Dedifferentiated amniotic fluid mesenchymal stem cell (primary cell): ENCODE data around the gene UIMC1.
"Not testable (repeated sequence)": the region's sequence is repeated elsewhere in the genome, so short reads cannot be mapped to it uniquely, and the experiment has no call there.

Experiments
- DNase-seq: peaks from one replicate; pipeline ENCODE4 v3.0.0-alpha.2; 2016; ENCODE audit errors: extremely low spot score

The UIMC1 gene

DNA sequence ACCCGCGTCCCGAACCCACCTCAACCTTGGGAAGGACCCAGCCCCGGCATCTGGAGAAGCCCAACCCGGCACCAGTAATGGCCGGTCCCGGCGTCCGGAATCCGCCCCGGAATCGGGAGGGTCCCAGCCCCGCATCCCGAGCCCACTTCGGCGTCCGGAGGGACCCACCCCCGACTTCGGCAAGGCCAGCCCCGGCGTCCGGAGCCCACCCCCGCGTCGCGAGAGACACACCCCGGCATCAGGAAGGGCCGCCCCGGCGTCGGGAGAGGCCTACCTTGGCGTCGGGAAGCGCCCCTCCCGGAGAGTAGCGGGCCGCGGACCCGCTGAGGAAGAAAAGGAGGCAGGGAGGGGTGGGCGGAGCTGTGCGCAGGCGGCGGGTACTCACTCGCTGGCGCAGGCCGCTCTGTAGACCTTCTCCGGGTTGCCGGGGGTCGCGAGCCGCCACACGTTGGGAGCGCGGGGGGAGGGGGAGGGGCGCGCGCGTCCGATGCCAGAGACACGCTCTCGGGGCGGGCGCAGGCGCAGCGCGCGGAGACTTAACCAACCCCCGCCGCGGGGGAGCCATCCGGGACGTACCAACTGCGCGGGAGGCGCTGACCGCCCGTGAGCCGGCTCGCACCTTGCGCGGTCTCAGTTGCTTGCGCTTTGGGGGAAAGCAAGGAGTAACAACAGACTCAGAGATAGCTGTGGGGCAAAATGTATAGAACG lies at the start of gene UIMC1:
Gene UIMC1 (minus strand): TSS at position 515 of the 708 bp plus-strand sequence. CDS start 24,164 bp downstream, outside the sequence.
- DNase-seq, result peak; percentile 83

DNA sequence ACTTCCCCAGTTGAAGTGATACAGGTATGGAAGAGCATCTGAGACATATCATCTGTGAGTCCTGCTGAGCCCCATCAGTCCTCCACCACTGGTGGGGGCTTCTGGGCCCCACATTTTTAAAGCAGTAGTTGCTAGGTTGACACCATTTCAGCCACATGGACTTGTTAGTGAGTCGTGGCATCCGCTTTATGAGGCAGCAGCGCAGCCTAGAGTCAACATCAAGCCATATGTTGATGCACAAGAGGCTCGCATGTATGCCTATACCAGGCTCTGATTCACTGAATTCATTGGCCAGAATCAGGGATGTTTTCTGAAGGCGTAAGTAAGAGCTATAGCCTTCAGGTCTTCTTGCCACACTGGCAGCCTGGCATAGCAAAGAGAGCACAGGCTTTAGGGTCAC lies 42.7 kb upstream of the UIMC1 start:
- DNase-seq, result no peak

DNA sequence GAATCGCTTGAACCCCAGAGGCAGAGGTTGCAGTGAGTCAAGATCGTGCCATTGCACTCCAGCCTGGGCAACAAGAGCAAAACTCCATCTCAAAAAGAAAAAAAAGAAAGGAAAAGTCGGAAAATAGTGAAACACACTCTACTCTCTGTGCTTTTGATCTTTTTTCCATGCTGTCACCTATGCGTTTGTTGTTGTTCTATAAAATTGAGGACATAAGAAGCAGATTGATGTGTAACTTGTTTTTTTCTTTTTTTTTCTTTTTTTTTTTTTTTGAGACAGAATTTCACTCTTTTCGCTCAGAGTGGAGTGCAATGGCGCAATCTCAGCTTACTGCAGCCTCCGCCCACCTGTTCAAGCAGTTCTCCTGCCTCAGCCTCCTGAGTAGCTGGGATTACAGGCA lies 42.0 kb upstream of the UIMC1 start:
- not testable (repeated sequence) for DNase-seq

DNA sequence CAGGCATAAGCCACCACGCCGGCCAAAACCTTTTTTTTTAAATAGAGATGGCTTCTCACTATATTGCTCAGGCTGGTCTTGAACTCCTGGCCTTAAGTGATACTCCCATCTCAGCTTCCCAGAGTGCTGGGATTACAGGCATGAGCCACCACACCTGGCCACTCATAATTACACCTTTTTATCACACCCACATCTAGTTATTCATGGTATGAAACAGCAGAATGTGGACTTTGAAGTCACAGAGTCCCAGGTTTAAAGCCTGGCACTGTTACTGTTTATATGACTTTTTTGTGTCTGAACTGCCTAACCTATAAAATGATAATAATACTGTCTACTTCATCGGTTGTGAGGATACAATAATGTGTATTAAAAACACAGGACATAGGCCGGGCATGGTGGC lies 39.1 kb upstream of the UIMC1 start:
- no peak for DNase-seq

DNA sequence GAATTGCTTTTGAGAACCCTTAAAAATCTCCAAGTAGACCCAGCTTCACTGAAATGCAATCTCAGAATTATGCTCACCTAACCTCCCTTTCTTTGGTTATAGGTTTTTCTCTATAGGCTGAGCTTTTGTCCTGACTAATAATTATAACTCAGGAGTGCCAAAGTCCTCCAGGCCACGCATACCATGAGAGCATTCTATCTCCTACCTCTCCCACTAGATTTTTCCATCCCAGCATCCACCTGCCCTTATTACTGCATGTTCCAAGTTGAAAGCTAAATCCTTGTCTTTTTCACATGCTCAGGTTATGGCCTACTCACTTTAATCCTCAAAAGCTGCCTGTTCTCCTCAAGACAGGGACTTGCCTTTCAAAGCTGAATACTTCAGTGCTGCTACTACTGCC lies 38.1 kb upstream of the UIMC1 start:
- DNase-seq, result no peak

DNA sequence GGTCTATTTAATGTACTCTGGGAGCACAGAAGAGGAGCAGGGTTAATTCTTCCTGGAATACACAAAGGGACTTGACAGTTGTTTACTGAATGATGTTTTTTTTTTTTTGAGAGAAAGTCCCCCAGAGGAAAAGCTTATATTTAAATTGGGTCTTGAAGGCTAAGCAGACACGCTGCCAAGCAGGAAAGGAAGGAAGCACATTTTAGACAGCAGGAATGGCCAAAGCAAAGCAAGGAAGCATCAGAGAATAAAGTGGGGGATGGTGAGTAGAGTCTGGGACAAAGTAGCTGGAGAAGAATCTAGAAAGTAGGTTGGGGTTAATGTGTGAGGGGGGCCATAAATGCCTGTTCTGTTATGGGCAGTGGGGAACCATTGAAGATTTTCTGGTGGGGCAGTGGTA lies 37.4 kb upstream of the UIMC1 start:
- DNase-seq, result no peak

DNA sequence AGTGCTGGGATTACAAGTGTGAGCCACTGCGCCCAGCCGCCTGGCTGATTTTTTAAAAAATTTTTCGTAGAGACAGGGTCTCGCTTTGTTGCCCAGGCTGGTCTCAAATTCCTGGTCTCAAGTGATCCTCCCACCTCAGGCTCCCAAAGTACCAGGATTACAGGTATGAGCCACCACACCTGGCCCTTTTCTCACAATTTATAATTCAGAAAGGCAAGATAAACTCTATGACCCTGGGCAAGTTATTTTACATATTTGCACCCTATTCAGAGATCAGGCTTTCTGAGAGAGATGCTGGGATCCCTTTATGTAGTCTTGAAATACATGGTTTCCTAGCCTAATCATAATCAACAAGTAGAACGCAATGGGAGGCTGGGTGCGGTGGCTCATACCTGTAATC lies 36.5 kb upstream of the UIMC1 start:
- DNase-seq, result no peak

DNA sequence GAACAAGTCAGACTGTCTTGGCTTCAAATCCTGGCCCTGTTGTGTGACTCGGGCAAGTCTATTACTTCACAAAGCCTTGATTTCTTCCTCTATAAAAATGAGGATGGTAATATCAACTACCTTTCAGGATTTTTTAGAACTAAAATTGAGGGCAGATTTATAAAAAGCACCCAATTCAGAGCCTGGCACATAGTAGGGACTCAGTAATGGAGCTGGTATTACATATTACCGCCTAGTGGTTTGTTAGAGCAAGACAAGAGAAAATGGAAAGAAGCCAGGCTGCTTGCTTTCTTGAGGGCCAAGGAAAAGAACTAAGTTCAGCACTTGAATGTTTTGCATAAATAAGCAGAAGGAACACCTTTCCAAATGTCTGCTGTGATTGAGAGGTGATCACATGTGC lies 35.4 kb upstream of the UIMC1 start:
- DNase-seq, result no peak

DNA sequence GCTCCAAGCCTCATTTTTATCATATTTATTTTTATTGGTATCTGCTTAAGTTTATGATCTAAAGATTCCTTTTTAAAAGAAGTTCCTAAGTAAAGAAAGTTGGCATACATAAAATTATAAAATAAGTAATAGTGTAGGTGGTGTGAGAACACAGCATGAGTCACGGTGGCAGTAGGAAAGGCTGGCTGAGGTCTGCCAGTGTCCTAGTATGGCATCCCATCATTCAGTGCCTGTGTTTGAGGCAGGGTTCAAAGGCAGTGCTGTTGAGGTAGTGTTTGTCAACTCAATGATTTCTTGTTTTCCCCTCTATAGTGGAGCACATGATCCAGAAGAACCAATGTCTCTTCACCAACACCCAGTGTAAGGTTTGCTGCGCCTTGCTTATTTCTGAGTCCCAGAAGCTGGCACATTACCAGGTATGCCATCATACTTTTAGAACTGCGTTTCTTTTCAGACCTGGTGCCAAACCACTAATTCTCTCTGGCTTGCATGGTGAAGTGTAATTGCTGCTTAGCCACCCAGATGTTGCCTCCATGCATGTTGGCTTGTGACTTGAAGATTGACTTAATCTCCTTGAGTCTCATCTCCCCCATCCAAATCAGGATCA lies 34.3 kb upstream of the UIMC1 start:
- DNase-seq, result peak; percentile 69

DNA sequence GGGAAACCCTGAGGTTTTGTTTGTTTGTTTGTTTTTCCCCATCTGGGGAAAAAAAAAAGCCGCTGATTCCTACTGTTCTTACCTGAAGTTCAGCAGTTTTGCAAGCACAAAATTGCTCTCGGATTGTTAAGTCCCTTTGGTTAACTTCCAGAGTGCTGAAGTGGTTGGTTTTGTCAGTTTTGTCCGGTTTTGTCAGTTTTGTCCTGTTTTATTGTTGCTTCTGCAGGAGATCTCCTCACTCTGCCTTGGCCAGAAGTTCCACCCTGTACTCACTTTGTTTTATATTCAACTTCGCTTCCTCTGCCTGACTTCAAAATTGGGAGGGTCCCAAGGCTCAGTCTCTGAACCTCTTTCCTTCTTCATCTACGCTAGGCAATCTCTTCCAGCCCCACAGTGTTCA lies 30.3 kb upstream of the UIMC1 start:
- no peak for DNase-seq

DNA sequence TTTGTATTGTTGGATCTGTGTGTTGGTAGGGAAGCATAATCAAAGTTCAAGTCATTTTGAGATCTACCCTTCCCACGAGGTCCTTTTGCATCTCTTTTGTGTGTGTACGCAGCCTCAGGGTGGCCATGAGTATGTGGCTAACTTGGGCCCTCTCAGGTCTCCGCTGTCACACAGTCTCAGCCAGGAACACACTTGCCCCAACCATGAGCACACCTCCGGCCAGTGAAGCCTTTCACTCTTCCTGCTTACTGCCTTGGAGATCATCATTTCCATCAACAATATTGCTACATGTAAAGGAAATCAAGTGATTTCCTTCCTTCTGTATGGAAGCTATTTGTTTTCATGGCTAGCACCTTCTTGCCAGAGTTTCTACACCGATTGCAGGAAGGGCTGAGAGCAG lies 29.9 kb upstream of the UIMC1 start:
- no peak for DNase-seq

DNA sequence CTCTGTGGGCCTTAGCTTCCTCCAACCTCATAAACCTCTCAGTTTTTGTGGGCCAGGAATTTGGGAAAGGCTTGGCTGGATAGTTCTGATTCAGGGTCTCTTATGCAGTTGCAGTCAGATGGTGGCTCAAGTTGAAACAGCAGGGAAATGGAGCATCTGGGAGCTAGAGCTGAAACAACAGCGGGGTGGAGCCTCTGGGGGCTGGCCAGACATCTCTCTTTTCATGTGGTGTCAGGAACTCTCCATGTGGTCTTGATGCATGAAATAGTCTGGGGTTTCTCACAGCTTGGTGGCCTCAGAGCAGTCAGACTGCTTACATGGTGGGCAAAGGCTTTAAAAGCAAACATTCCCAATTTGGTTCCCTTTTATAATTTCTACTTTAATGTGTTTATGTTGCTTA lies 29.4 kb upstream of the UIMC1 start:
- DNase-seq, result no peak

DNA sequence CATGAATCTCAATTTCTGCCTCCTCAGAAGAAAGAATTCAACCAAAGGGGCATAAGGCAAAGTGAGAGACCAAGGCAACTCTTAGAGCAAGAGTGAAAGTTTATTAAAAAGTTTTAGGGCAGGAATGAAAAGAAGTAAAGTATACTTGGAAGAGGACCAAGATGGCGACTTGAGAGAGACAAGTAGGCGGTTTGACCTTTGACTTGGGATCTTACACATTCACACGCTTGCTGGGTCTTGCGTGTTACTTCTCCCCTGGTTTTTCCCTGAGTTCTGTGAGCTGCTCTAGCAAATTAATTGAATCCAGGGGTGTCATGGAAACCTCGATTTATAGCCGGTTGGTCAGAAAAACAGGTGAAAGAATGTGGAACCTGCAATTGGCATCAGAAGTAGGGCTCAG lies 22.9 kb upstream of the UIMC1 start:
- no peak for DNase-seq

DNA sequence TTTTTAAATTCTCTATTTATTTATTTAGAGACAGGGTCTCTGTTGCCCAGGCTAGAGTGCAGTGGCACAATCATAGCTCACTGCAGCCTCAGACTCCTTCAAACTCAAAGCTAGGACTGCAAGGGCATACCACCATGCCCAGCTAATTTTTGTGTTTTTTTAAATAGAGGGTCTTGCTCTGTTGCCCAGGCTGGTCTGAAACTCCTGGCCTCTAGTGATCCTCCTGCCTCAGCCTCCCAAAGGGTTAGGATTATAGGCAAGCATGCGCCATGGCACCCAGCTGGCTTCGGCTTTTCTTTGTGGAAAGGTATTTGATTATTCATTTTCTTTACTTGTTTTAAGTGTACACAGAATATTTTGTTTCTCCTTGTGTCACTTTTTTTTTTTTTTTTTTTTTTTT lies 21.1 kb upstream of the UIMC1 start:
- DNase-seq, result no peak

DNA sequence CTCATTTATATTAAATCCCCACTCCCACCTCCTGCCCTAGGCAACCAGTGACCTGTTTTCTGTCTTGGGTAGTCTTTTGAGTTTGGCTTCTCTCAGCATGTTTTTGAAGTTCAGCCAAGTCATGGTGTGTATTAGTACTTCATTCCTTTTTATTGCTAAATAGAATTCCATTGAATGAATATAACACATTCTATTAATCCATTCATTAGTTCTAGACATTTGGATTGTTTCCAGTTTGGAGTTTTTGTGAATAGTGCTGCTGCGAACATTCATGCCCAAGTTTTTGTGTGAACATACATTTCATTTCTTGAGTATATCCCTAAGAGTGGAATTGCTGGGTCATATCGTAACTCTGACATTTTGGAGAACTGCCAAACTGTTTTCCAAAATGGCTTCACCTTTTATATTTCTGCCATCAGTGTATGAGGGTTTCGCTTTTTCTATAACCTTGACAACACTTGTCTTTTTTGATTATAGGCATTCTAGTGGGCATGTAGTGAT lies 18.6 kb upstream of the UIMC1 start:
- DNase-seq, result no peak

DNA sequence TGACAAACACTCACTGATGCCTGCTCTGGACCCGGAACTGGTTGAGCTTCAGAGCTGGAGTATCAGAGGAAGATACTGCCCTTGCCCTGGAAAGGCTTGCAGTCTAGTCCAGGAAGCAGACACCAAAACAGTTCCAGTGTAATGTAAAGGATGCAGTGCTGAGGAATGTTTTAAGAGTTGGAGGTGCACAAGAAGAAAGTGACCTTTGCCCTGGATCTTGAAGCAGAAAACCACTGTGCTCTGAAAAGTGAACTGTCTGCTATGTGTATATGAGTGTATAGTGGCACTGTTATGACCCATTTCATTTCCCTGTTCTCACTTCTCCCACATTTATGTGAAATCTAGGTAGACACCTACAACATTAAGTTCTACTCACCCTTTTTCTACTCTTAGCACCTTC lies 18.0 kb upstream of the UIMC1 start:
- DNase-seq, result no peak

DNA sequence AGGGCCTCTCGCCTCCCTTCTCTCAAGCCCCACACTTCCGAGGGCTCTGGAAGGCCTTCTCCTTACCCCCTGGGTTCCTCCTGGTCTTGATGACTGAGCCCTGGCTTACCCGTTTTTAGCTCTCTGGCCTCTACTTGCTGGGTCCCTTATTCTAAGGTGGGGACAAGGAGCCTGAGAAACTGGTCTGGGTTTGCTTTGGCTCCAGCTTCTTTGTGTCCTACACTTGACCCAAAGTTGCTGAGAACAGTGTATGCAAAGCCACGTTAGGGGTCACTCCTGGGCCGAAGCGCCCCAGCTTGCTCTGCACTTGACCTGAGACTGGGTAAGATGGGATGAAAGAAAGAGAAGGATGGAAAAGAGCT lies 16.7 kb upstream of the UIMC1 start:
- DNase-seq, result no peak

DNA sequence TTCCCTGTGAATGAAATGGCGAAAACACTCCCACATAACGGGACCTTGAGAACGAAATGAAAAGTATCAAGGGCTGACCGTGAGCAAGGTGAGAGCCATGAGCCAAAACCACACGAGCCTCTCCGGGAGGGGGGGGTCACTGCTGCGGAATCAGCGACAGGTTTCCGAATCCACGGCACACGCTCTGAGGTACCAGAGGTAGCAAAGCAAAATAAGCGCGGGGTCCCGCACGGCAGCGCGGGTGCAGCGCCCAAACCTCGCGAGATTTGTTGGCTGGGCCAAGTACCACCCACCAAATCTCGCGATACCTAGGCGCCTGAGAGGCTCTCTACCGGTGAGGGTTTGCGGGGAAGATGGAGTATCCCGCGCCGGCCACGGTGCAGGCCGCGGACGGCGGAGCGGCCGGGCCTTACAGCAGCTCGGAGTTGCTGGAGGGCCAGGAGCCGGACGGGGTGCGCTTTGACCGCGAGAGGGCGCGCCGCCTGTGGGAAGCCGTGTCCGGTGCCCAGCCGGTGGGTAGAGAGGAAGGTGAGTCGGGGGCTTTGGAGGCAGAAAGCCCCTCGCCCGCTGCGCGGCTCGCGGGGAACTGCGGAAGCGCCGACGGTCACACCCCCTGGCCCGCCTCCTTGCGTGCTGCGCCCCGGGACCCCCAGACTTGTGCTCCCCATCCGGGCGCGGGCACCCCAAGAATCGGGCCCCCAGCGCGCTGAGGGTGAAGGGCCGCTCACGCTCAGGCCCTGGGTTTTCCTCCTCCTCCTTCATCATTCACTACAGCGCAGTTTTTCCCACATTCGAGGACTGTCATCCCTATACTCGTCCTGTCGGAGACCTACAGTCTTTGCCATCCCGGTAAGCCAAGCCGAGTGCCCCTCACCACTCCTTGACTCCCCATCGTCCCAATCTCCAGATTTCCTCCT lies 16.1 kb upstream of the UIMC1 start, which contains the start of gene ZNF346:
Gene ZNF346 (plus strand): TSS at position 311 of the 917 bp plus-strand sequence. CDS start 43 bp downstream, at position 354.
- DNase-seq, result peak; percentile 93

DNA sequence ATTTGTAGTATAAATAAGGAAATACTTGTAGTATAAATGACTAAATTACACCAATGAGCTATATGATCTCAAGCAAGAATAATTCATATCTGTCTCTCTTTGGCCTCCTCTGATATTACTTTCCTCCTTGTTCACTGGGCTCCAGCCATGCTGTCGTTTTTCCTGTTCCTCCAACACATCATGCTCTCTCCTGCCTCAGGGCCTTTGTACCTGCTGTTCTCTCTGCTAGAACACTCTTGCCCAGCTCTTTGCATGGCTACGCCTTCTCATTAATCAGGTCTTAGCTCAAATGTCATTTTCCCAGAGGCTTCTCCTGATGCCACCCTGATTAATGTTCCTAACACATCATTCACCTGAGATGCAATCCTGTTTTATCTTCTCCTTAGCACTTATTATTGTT lies 13.5 kb upstream of the UIMC1 start:
- DNase-seq, result no peak

DNA sequence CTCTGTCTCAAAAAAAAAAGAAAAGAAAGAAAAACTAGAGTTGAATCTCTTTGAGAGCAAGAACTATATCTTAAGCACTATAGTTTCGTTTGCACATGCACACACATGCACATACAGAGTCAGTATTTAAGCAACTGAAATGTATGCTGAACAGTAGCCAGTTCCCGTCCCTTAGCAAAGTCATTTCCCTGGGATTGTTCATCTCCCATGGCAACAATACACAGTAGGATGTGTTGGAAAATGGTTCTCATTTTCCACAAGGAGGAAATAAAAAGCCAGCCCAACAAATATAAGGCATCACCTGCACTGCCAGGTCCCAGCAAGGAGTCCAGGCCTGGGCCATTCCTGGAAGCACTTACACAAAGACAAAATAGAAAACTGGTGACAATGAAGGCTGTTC lies 11.8 kb upstream of the UIMC1 start:
- DNase-seq, result no peak

DNA sequence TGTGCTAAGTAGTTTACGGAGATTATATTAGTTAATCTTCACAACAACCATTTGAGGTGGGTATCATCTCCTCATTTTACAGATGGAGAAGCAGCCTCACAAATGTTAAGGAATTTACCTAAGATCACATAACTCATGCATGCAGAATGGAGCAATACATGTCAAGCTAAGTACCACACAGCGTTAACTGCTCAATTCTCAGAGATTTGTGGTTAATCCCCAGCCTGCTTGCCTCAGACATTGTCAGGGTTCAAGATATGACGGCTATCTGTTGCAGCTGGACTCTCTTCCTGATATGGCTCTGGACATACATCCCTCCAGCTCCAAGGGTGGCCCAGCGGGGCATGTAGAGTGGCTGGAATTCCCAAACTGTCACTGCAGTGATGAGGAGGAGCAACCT lies 8.6 kb upstream of the UIMC1 start:
- DNase-seq, result no peak

DNA sequence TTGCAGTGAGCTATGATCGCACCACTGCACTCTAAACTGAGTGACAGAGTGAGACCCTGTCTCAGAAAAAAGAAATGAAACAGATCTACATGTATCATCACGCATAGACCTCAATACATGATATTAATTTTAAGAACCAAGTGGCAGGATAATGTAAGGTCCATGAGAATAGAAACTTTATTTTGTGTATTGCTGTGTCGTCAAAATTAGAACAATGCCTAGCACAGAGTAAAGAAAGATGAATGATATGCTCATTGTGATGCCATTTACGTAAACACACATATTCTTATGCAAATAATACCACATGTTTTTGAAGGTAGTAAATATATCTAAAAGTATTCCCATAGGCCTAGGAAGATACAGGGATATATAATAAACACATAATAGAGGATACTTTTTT lies 3.6 kb upstream of the UIMC1 start:
- DNase-seq, result no peak

DNA sequence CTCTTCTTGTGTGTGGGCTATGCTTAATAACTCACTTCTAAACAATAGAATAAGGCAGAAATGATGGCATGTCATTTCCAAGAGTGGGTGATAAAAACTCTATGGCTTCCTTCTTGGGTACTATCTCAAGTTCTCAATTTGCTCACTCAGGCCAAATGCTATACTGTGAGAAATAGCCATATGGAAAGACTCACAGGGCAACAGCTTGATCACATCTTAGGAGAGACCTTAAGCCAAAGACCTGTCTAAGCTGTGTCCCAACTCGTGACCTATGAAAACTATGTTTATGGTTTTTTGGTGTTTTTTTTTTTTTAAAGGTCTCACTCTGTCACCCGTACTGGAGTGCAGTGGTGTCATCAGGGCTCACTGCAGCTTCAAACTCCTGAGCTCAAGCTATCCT lies 2.1 kb upstream of the UIMC1 start:
- no peak for DNase-seq
